Spleen (tissue), 7 donors: Measurements from ENCODE around the gene VPS51.

ENCODE experiments used
- CTCF ChIP-seq, 11 experiments: fragments of 200-600 bp in 7 of 11; fragments of 450-650 bp in 4 of 11; sonication (generic) in 4 of 11; IDR thresholded peaks in 8 of 11; conservative IDR thresholded peaks in 3 of 11; 1 replicate in 7 of 11; 2 replicates in 4 of 11; pipeline versions ENCODE4 v1.4.0 to v1.8.0; 2016 to 2021; ENCODE audit warnings: antibody characterized with exemption in 11 of 11, inconsistent platforms in 4 of 11, mild to moderate bottlenecking in 1 of 11
- POLR2A ChIP-seq, 3 donors: fragments of 450-650 bp; IDR thresholded peaks; one replicate each; pipeline ENCODE4 v1.5.1; 2017; ENCODE audit warnings: antibody characterized with exemption in 3 of 3, mild to moderate bottlenecking in 1 of 3
- POLR2AphosphoS5 ChIP-seq, 3 donors: sonication (generic); formaldehyde crosslinking; IDR thresholded peaks; one replicate each; pipeline ENCODE4 v1.5.1; 2017; ENCODE audit warnings: antibody characterized with exemption in 3 of 3
- donor health status: DM: no; HTN: no; CAD: no; lungs with moderate emphysema.
- donor health status: DM: no; HTN: no; CAD: no.
- donor health status: DM: no; HTN: no; CAD: no.

- TF ChIP-seq CTCF (IDR thresholded peaks at IDR 0.05 in 8 of 11, conservative IDR thresholded peaks at IDR 0.05 in 3 of 11) = no peak
- no peak for TF ChIP-seq POLR2A (IDR thresholded peaks at IDR 0.05)
- peak; percentile 51 to 62 (median 53) for TF ChIP-seq POLR2AphosphoS5 (IDR thresholded peaks at IDR 0.05)
These were observed 31.6 kb downstream of the VPS51 start for GRCh38 chr11:65127473-65128181.
